ENCODE measurements around the gene RPL29.

The RPL29 gene

GRCh38 chr3:51955893-51956770, 39.6 kb downstream of the RPL29 start:
- H3K9ac ChIP-seq (ENCODE audit: low read length), result no peak overlapping the region
- peaks cover 4 to 13% of the 10 kb centered on the region in 2 experiments for H3K27me3 ChIP-seq (ENCODE audit: control insufficient read depth in 1 of 2, insufficient read depth in 1 of 2, low read length in 2 of 2)
- peak overlapping the region; percentile 8 for H2AFZ ChIP-seq (ENCODE audit: low read depth, low read length)
- no peak overlapping the region for H2BK120ac ChIP-seq (ENCODE audit: low read depth, low read length)
- H2BK12ac ChIP-seq (ENCODE audit: low read length in 2 of 2), result peak overlapping the region in 1 of 2 experiments; percentile 50
- H3K27ac ChIP-seq (ENCODE audit: low read length, poor library complexity, severe bottlenecking), result no peak overlapping the region
- peaks cover 44 to 48% of the 10 kb centered on the region in 2 experiments for H3K36me3 ChIP-seq (ENCODE audit: control insufficient read depth in 1 of 2, insufficient read depth in 2 of 2, low read depth in 1 of 2, low read length in 2 of 2)
- peak overlapping the region; percentile 85 for H4K8ac ChIP-seq (ENCODE audit: low read length)
- peak overlapping the region; percentile 59 to 71 for H3K18ac ChIP-seq (ENCODE audit: low read depth in 1 of 2, low read length in 2 of 2)
- peak overlapping the region; percentile 87 for H3K4me2 ChIP-seq (ENCODE audit: low read length, poor library complexity, severe bottlenecking)
- H3K14ac ChIP-seq (ENCODE audit: low read length in 2 of 2), result no peak overlapping the region
- peak overlapping the region in 1 of 2 experiments; percentile 38 for H3K4ac ChIP-seq (ENCODE audit: low read depth in 1 of 2, low read length in 2 of 2)
- WGBS, result 6% methylated on average over 70 of the region's 97 CpGs
- peak; percentile 77 for DNase-seq
- H2BK15ac ChIP-seq (ENCODE audit: low read depth, poor library complexity, severe bottlenecking), result no peak overlapping the region
- H3K4me1 ChIP-seq (ENCODE audit: control insufficient read depth, insufficient read depth, low read depth, low read length), result peaks cover 18% of the 10 kb centered on the region
- H2AK5ac ChIP-seq (ENCODE audit: low read length, severe bottlenecking), result no peak overlapping the region
- no peaks in the 10 kb centered on the region for H3K79me1 ChIP-seq (replicated peaks; ENCODE audit: low read length, poor library complexity, severe bottlenecking)
- no peak overlapping the region for H2BK5ac ChIP-seq (ENCODE audit: low read depth, low read length, poor library complexity, severe bottlenecking)
- H3K9me3 ChIP-seq (ENCODE audit: control insufficient read depth, low read length), result no peaks in the 10 kb centered on the region
- peak overlapping the region in 1 of 2 experiments; percentile 44 for H3K4me3 ChIP-seq (ENCODE audit: insufficient read depth in 1 of 2, low read depth in 1 of 2, low read length in 2 of 2)
- H3K23ac ChIP-seq (ENCODE audit: low read length in 2 of 2), result peak overlapping the region in 1 of 2 experiments; percentile 86
- no peak overlapping the region for H4K91ac ChIP-seq (ENCODE audit: low read length)

- WGBS, result 46% methylated on average over 14 of the region's 33 CpGs
- H2BK12ac ChIP-seq (ENCODE audit: low read length in 2 of 2), result peak within 1 kb of the TSS in 1 of 2 experiments; percentile 50
- H3K4me3 ChIP-seq (ENCODE audit: insufficient read depth in 1 of 2, low read depth in 1 of 2, low read length in 2 of 2), result peak within 1 kb of the TSS in 1 of 2 experiments; percentile 44
- H2BK15ac ChIP-seq (ENCODE audit: low read depth, poor library complexity, severe bottlenecking), result no peak within 1 kb of the TSS
- H3K9me3 ChIP-seq (ENCODE audit: control insufficient read depth, low read length), result no peaks in the 10 kb centered on the region
- H2BK120ac ChIP-seq (ENCODE audit: low read depth, low read length), result no peak within 1 kb of the TSS
- no peak within 1 kb of the TSS for H3K27ac ChIP-seq (ENCODE audit: low read length, poor library complexity, severe bottlenecking)
- no peak for DNase-seq
- peak within 1 kb of the TSS in 1 of 2 experiments; percentile 87 for H3K23ac ChIP-seq (ENCODE audit: low read length in 2 of 2)
- peak within 1 kb of the TSS in 1 of 2 experiments; percentile 46 for H3K14ac ChIP-seq (ENCODE audit: low read length in 2 of 2)
- peak within 1 kb of the TSS in 1 of 2 experiments; percentile 38 for H3K4ac ChIP-seq (ENCODE audit: low read depth in 1 of 2, low read length in 2 of 2)
- H4K91ac ChIP-seq (ENCODE audit: low read length), result no peak within 1 kb of the TSS
- no peak within 1 kb of the TSS for H2BK5ac ChIP-seq (ENCODE audit: low read depth, low read length, poor library complexity, severe bottlenecking)
- H2AK5ac ChIP-seq (ENCODE audit: low read length, severe bottlenecking), result peak within 1 kb of the TSS; percentile 24
- peak within 1 kb of the TSS; percentile 87 for H3K4me2 ChIP-seq (ENCODE audit: low read length, poor library complexity, severe bottlenecking)
- H2AFZ ChIP-seq (ENCODE audit: low read depth, low read length), result peak within 1 kb of the TSS; percentile 6
- H3K18ac ChIP-seq (ENCODE audit: low read depth in 1 of 2, low read length in 2 of 2), result peak within 1 kb of the TSS; percentile 59 to 71
- H3K79me1 ChIP-seq (replicated peaks; ENCODE audit: low read length, poor library complexity, severe bottlenecking), result no peaks in the 10 kb centered on the region
- peaks cover 40 to 42% of the 10 kb centered on the region in 2 experiments for H3K36me3 ChIP-seq (ENCODE audit: control insufficient read depth in 1 of 2, insufficient read depth in 2 of 2, low read depth in 1 of 2, low read length in 2 of 2)
- no peak within 1 kb of the TSS for H3K9ac ChIP-seq (ENCODE audit: low read length)
- H3K27me3 ChIP-seq (ENCODE audit: control insufficient read depth in 1 of 2, insufficient read depth in 1 of 2, low read length in 2 of 2), result peaks cover 4 to 13% of the 10 kb centered on the region in 2 experiments
- H4K8ac ChIP-seq (ENCODE audit: low read length), result peak within 1 kb of the TSS; percentile 85
- H3K4me1 ChIP-seq (ENCODE audit: control insufficient read depth, insufficient read depth, low read depth, low read length), result peaks cover 18% of the 10 kb centered on the region
Observed at GRCh38 chr3:51955175-51955892, 40.4 kb downstream of the RPL29 start, which contains the start of gene GPR62. TSS of gene GPR62 (plus strand) at chr3:51955381. CDS start at chr3:51955653, 272 bp downstream.

DNA sequence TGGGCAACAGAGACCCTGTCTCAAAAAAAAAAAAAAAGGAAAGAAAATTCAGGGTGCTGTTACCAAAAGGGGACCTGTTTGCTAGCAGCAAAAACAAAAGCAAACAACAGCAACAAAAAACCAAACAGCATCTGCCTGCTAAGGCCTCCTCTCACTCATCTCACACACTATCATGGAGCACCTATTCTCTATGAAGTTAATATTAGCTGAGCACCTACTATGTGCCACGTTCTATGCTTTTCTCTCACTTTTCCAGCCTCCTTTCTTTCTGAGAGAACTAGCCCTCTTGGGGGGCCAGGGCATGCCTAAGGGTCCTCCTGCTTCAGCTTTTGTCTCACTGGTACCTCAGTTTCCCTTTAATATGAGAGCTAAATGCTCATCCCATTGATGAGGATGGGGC, 41.0 kb downstream of the RPL29 start:
- Histone ChIP-seq H3K14ac (ENCODE audit: low read length in 2 of 2) (no peak overlapping the region), H2BK12ac (ENCODE audit: low read length in 2 of 2) (no peak overlapping the region), H3K79me1 (replicated peaks; ENCODE audit: low read length, poor library complexity, severe bottlenecking) (no peaks in the 10 kb centered on the region), H4K91ac (ENCODE audit: low read length) (no peak overlapping the region), H3K27me3 (ENCODE audit: control insufficient read depth in 1 of 2, insufficient read depth in 1 of 2, low read length in 2 of 2) (peaks cover 4 to 13% of the 10 kb centered on the region in 2 experiments), H3K27ac (ENCODE audit: low read length, poor library complexity, severe bottlenecking) (no peak overlapping the region), H3K4me2 (ENCODE audit: low read length, poor library complexity, severe bottlenecking) (no peak overlapping the region), H2BK5ac (ENCODE audit: low read depth, low read length, poor library complexity, severe bottlenecking) (no peak overlapping the region), H3K9me3 (ENCODE audit: control insufficient read depth, low read length) (no peaks in the 10 kb centered on the region), H3K23ac (ENCODE audit: low read length in 2 of 2) (no peak overlapping the region), H3K4me1 (ENCODE audit: control insufficient read depth, insufficient read depth, low read depth, low read length) (peaks cover 18% of the 10 kb centered on the region), H3K4me3 (ENCODE audit: insufficient read depth in 1 of 2, low read depth in 1 of 2, low read length in 2 of 2) (no peak overlapping the region), H3K18ac (ENCODE audit: low read depth in 1 of 2, low read length in 2 of 2) (no peak overlapping the region), H3K9ac (ENCODE audit: low read length) (no peak overlapping the region), H2BK15ac (ENCODE audit: low read depth, poor library complexity, severe bottlenecking) (no peak overlapping the region), H3K4ac (ENCODE audit: low read depth in 1 of 2, low read length in 2 of 2) (no peak overlapping the region), H3K36me3 (ENCODE audit: control insufficient read depth in 1 of 2, insufficient read depth in 2 of 2, low read depth in 1 of 2, low read length in 2 of 2) (peaks cover 34 to 42% of the 10 kb centered on the region in 2 experiments), H2AK5ac (ENCODE audit: low read length, severe bottlenecking) (no peak overlapping the region), H2AFZ (ENCODE audit: low read depth, low read length) (no peak overlapping the region), H2BK120ac (ENCODE audit: low read depth, low read length) (no peak overlapping the region), H4K8ac (ENCODE audit: low read length) (no peak overlapping the region)
- whole genome bisulfite sequencing, result 96% methylated on average over 1 of the region's 1 CpG
- no peak for DNase-seq

DNA sequence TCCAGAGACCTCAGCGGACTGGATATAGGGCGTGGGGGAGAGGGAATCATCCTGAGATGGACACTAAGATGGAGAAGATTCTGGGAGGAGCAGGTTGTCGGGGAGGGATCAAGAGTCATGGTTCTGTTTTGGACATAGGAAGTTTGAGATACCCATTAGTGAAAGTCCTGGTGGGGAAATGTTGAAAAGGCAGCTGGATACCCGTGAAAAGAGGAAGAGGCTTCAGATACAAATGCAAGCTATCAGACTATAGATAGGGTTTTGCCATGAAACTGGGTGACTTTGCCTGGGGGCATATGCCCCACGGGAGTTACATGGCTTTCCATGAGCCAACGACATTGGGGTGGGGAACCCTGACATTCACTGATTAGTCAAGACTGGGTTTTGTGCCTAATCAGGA, 41.6 kb downstream of the RPL29 start:
- Histone ChIP-seq H4K8ac (ENCODE audit: low read length) (no peak overlapping the region), H3K18ac (ENCODE audit: low read depth in 1 of 2, low read length in 2 of 2) (no peak overlapping the region), H3K79me1 (replicated peaks; ENCODE audit: low read length, poor library complexity, severe bottlenecking) (no peaks in the 10 kb centered on the region), H2BK12ac (ENCODE audit: low read length in 2 of 2) (no peak overlapping the region), H3K4me3 (ENCODE audit: insufficient read depth in 1 of 2, low read depth in 1 of 2, low read length in 2 of 2) (no peak overlapping the region), H3K4me2 (ENCODE audit: low read length, poor library complexity, severe bottlenecking) (no peak overlapping the region), H2AFZ (ENCODE audit: low read depth, low read length) (no peak overlapping the region), H2BK15ac (ENCODE audit: low read depth, poor library complexity, severe bottlenecking) (no peak overlapping the region), H3K4me1 (ENCODE audit: control insufficient read depth, insufficient read depth, low read depth, low read length) (peaks cover 18% of the 10 kb centered on the region), H3K27ac (ENCODE audit: low read length, poor library complexity, severe bottlenecking) (no peak overlapping the region), H2AK5ac (ENCODE audit: low read length, severe bottlenecking) (no peak overlapping the region), H3K36me3 (ENCODE audit: control insufficient read depth in 1 of 2, insufficient read depth in 2 of 2, low read depth in 1 of 2, low read length in 2 of 2) (peaks cover 30 to 42% of the 10 kb centered on the region in 2 experiments), H3K4ac (ENCODE audit: low read depth in 1 of 2, low read length in 2 of 2) (no peak overlapping the region), H3K9me3 (ENCODE audit: control insufficient read depth, low read length) (no peaks in the 10 kb centered on the region), H3K23ac (ENCODE audit: low read length in 2 of 2) (no peak overlapping the region), H3K27me3 (ENCODE audit: control insufficient read depth in 1 of 2, insufficient read depth in 1 of 2, low read length in 2 of 2) (peaks cover 4 to 13% of the 10 kb centered on the region in 2 experiments), H4K91ac (ENCODE audit: low read length) (no peak overlapping the region), H2BK120ac (ENCODE audit: low read depth, low read length) (no peak overlapping the region), H3K14ac (ENCODE audit: low read length in 2 of 2) (no peak overlapping the region), H3K9ac (ENCODE audit: low read length) (no peak overlapping the region), H2BK5ac (ENCODE audit: low read depth, low read length, poor library complexity, severe bottlenecking) (no peak overlapping the region)
- no peak for DNase-seq
- WGBS, result 88% methylated on average over 6 of the region's 6 CpGs
